Thymus (tissue), 11 donors: ENCODE data around the gene EPS8L3. TPM values are rescaled to one million over a fixed set of nuclear protein-coding genes. Genes with fewer than 3 reads are reported as not detected.
"Not testable (repeated sequence)": the region's sequence is repeated elsewhere in the genome, so short reads cannot be mapped to it uniquely, and the experiment has no call there.

Source experiments
- DNase-seq, 9 donors: peaks; one replicate each; pipeline ENCODE4 v3.0.0-alpha.2; 2013; ENCODE audit warnings: low spot score in 9 of 9, low read depth in 6 of 9, missing footprints in 1 of 9
- H3K27ac ChIP-seq, 2 donors: one replicate each; pipeline ENCODE4 v1.5.1; 2013; ENCODE audit warnings: control low read depth in 1 of 2, low read depth in 1 of 2, low read length in 1 of 2, mild to moderate bottlenecking in 1 of 2, moderate library complexity in 1 of 2
- H3K27me3 ChIP-seq, 2 donors: one replicate each; pipeline ENCODE4 v1.5.1; 2013; ENCODE audit warnings: low read length in 1 of 2; ENCODE audit not compliant: control insufficient read depth in 2 of 2, insufficient read depth in 1 of 2
- H3K36me3 ChIP-seq, 2 donors: one replicate each; pipeline ENCODE4 v1.5.1; 2013; ENCODE audit warnings: low read length in 1 of 2, mild to moderate bottlenecking in 1 of 2, moderate library complexity in 1 of 2; ENCODE audit not compliant: control insufficient read depth in 2 of 2, insufficient read depth in 2 of 2
- H3K4me1 ChIP-seq, 2 donors: one replicate each; pipeline ENCODE4 v1.5.1; 2013; ENCODE audit warnings: low read length in 2 of 2; ENCODE audit not compliant: control insufficient read depth in 2 of 2, insufficient read depth in 2 of 2
- H3K4me3 ChIP-seq, 2 donors: one replicate each; pipeline ENCODE4 v1.5.1; 2013; ENCODE audit warnings: low read length in 2 of 2, control low read depth in 1 of 2, mild to moderate bottlenecking in 1 of 2
- H3K9me3 ChIP-seq, 2 donors: one replicate each; pipeline ENCODE4 v1.5.1; 2013; ENCODE audit warnings: low read length in 1 of 2, mild to moderate bottlenecking in 1 of 2; ENCODE audit not compliant: control insufficient read depth in 2 of 2, insufficient read depth in 1 of 2
- WGBS: extraction: QIAGEN DNeasy Blood & Tissue Kit; methylation state at CpG from one replicate; pipeline ENCODE4 v1.1.7; 2013; 5-methylcytosine and 5-hydroxymethylcytosine counted together
- polyA plus RNA-seq: library from polyadenylated mRNA; stranded (reverse); fragments of 200-250 nt; gene quantifications from one replicate; pipeline ENCODE4 v1.2.3, GENCODE V29; 2013
- total RNA-seq: library from RNA; stranded (reverse); fragments of 120-200 nt; gene quantifications from one replicate; pipeline ENCODE4 v1.2.4, GENCODE V29; 2013
- donor health status: healthy.

EPS8L3 gene
- total and polyA plus RNA-seq, 2 donors, result 0.02 TPM; not detected in 1

- H3K4me3 ChIP-seq, result no peak overlapping the region
- no peaks in the 10 kb centered on the region for H3K4me1 ChIP-seq
- no peak for DNase-seq
- H3K27me3 ChIP-seq, result no peaks in the 10 kb centered on the region
- 91% methylated on average over 14 of the region's 14 CpGs for WGBS
- no peaks in the 10 kb centered on the region for H3K9me3 ChIP-seq
- no peak overlapping the region for H3K27ac ChIP-seq
- H3K36me3 ChIP-seq, result no peaks in the 10 kb centered on the region
Observed at GRCh38 chr1:109761227-109762038, 2.3 kb downstream of the EPS8L3 start.

GRCh38 chr1:109760581-109761226, 3.0 kb downstream of the EPS8L3 start:
- H3K4me3 ChIP-seq, result no peak overlapping the region
- H3K36me3 ChIP-seq, result no peaks in the 10 kb centered on the region
- no peak for DNase-seq
- 95% methylated on average over 7 of the region's 7 CpGs for WGBS
- H3K9me3 ChIP-seq, result no peaks in the 10 kb centered on the region
- H3K4me1 ChIP-seq, result no peaks in the 10 kb centered on the region
- no peaks in the 10 kb centered on the region for H3K27me3 ChIP-seq
- H3K27ac ChIP-seq, result no peak overlapping the region

GRCh38 chr1:109759513-109760334, 4.0 kb downstream of the EPS8L3 start:
- H3K9me3 ChIP-seq, result no peaks in the 10 kb centered on the region
- no peak overlapping the region for H3K27ac ChIP-seq
- H3K4me1 ChIP-seq, result no peaks in the 10 kb centered on the region
- DNase-seq, result no peak
- H3K4me3 ChIP-seq, result no peak overlapping the region
- H3K27me3 ChIP-seq, result no peaks in the 10 kb centered on the region
- 90% methylated on average over 11 of the region's 11 CpGs for WGBS
- H3K36me3 ChIP-seq, result no peaks in the 10 kb centered on the region

- no peak for DNase-seq
Observed at GRCh38 chr1:109757936-109758786, 5.6 kb downstream of the EPS8L3 start.

GRCh38 chr1:109756848-109757521, 6.7 kb downstream of the EPS8L3 start:
- WGBS, result 96% methylated on average over 7 of the region's 7 CpGs
- Histone ChIP-seq H3K27me3 (no peaks in the 10 kb centered on the region), H3K4me3 (no peak overlapping the region), H3K9me3 (no peaks in the 10 kb centered on the region), H3K4me1 (no peaks in the 10 kb centered on the region), H3K27ac (no peak overlapping the region), H3K36me3 (no peaks in the 10 kb centered on the region)
- DNase-seq, result no peak

More at GRCh38 chr1:109757936-109758786, 5.6 kb downstream of the EPS8L3 start:
- Histone ChIP-seq H3K36me3 (no peaks in the 10 kb centered on the region), H3K4me1 (no peaks in the 10 kb centered on the region), H3K27me3 (no peaks in the 10 kb centered on the region), H3K27ac (no peak overlapping the region), H3K9me3 (no peaks in the 10 kb centered on the region), H3K4me3 (no peak overlapping the region)
- WGBS, result 98% methylated on average over 13 of the region's 13 CpGs

GRCh38 chr1:109756325-109756724, 7.4 kb downstream of the EPS8L3 start:
- H3K4me1 ChIP-seq, H3K27me3 ChIP-seq, H3K4me3 ChIP-seq, H3K9me3 ChIP-seq, H3K27ac ChIP-seq, DNase-seq, H3K36me3 ChIP-seq: not testable (repeated sequence)
- WGBS, result 95% methylated on average over 5 of the region's 5 CpGs

GRCh38 chr1:109754738-109755137, 9.0 kb downstream of the EPS8L3 start:
- Histone ChIP-seq H3K36me3 (no peaks in the 10 kb centered on the region), H3K9me3 (no peaks in the 10 kb centered on the region), H3K4me3 (no peak overlapping the region), H3K27ac (no peak overlapping the region), H3K4me1 (no peaks in the 10 kb centered on the region), H3K27me3 (peaks cover 0 to 3% of the 10 kb centered on the region in 2 donors)
- 96% methylated on average over 2 of the region's 2 CpGs for WGBS
- DNase-seq, result no peak

- Histone ChIP-seq H3K36me3 (no peaks in the 10 kb centered on the region), H3K4me3 (no peak overlapping the region), H3K4me1 (no peaks in the 10 kb centered on the region), H3K27ac (no peak overlapping the region), H3K9me3 (no peaks in the 10 kb centered on the region), H3K27me3 (peaks cover 0 to 3% of the 10 kb centered on the region in 2 donors)
- DNase-seq, result no peak
- 94% methylated on average over 12 of the region's 12 CpGs for WGBS
Observed at GRCh38 chr1:109751531-109752260, 12.0 kb downstream of the EPS8L3 start.
